GM23248 (cell line): ENCODE results near the gene UFSP2.

Experiments used
- EZH2 ChIP-seq: fragments of 200-600 bp; sonication (generic); IDR thresholded peaks from 2 replicates; pipeline ENCODE4 v1.6.1; 2018; ENCODE audit warnings: antibody characterized with exemption, mild to moderate bottlenecking; ENCODE audit not compliant: insufficient read depth, poor library complexity, severe bottlenecking
- EZH2phosphoT487 ChIP-seq: fragments of 200-600 bp; sonication (generic); IDR thresholded peaks from 2 replicates; pipeline ENCODE4 v1.6.1; 2018; ENCODE audit warnings: antibody characterized with exemption, moderate library complexity, mild to moderate bottlenecking, low read depth; ENCODE audit not compliant: insufficient read depth

DNA sequence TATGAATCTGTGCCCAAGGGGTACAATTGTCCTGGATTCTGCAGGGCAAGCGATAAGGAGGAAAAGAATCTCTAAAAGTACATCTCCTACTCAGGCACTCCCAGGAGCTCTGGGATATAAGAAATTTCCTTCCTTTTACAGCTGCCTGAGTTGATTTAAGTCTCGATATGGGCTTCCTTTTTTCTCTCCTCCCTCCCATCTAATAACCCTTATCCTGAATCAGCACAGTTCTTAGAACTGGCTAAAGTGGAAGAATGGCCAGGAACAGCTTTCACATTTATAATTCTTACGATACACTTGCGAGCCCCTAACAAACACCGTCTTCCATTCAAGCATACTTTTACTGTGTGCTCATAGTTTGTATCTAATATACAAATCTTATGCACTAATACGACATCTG lies 51.2 kb downstream of the UFSP2 start:
- no peak for TF ChIP-seq EZH2
- no peak for TF ChIP-seq EZH2phosphoT487
